Trophoblast cell (in vitro differentiated cells and primary cell): ENCODE measurements around the gene LMO4.

ENCODE experiments used
- DNase-seq, 2 donors: peaks; one replicate each; pipeline ENCODE4 v3.0.0-alpha.2; 2016
- H2AFZ ChIP-seq: 2 replicates; pipeline ENCODE4 v1.6.1; 2013; ENCODE audit warnings: low read length, moderate library complexity, mild to moderate bottlenecking; ENCODE audit not compliant: insufficient read depth, poor library complexity
- H2AK5ac ChIP-seq: 2 replicates; pipeline ENCODE4 v1.6.1; 2013; ENCODE audit warnings: mild to moderate bottlenecking, low read length
- H2BK120ac ChIP-seq: 2 replicates; pipeline ENCODE4 v1.6.1; 2013; ENCODE audit warnings: low read length, mild to moderate bottlenecking, moderate library complexity; ENCODE audit not compliant: insufficient read depth, poor library complexity
- H2BK12ac ChIP-seq: 2 replicates; pipeline ENCODE4 v1.6.1; 2013; ENCODE audit warnings: mild to moderate bottlenecking, low read length, moderate library complexity
- H2BK5ac ChIP-seq: 2 replicates; pipeline ENCODE4 v1.6.1; 2013; ENCODE audit warnings: low read length, low read depth, moderate library complexity, mild to moderate bottlenecking; ENCODE audit not compliant: poor library complexity
- H3K14ac ChIP-seq: 2 replicates; pipeline ENCODE4 v1.6.1; 2013; ENCODE audit warnings: mild to moderate bottlenecking, low read length
- H3K18ac ChIP-seq: 2 replicates; pipeline ENCODE4 v1.6.1; 2013; ENCODE audit warnings: mild to moderate bottlenecking, low read length
- H3K23ac ChIP-seq: 2 replicates; pipeline ENCODE4 v1.6.1; 2013; ENCODE audit warnings: low read length
- H3K27ac ChIP-seq: 2 replicates; pipeline ENCODE4 v1.5.1; 2013; ENCODE audit warnings: low read depth, mild to moderate bottlenecking, inconsistent platforms, low read length, moderate library complexity
- H3K27me3 ChIP-seq: 2 replicates; pipeline ENCODE4 v1.6.1; 2013; ENCODE audit warnings: inconsistent platforms, mild to moderate bottlenecking, low read length, moderate library complexity; ENCODE audit not compliant: insufficient read depth
- H3K36me3 ChIP-seq, 2 experiments: 1 replicate in 1 of 2; 2 replicates in 1 of 2; pipeline ENCODE4 v1.6.1; 2013; ENCODE audit warnings: low read length in 2 of 2, mild to moderate bottlenecking in 2 of 2, moderate library complexity in 1 of 2; ENCODE audit not compliant: insufficient read depth in 2 of 2, control insufficient read depth in 1 of 2
- H3K4ac ChIP-seq: 2 replicates; pipeline ENCODE4 v1.6.1; 2013; ENCODE audit warnings: low read depth, mild to moderate bottlenecking, low read length, moderate library complexity
- H3K4me1 ChIP-seq, 2 experiments: 1 replicate in 1 of 2; 2 replicates in 1 of 2; pipeline ENCODE4 v1.6.1; 2013; ENCODE audit warnings: low read length in 2 of 2, mild to moderate bottlenecking in 2 of 2, moderate library complexity in 1 of 2; ENCODE audit not compliant: insufficient read depth in 2 of 2, control insufficient read depth in 1 of 2
- H3K4me2 ChIP-seq: 2 replicates; pipeline ENCODE4 v1.6.1; 2013; ENCODE audit warnings: inconsistent platforms, mild to moderate bottlenecking, low read length, moderate library complexity
- H3K4me3 ChIP-seq: 2 replicates; pipeline ENCODE4 v1.5.1; 2013; ENCODE audit warnings: mild to moderate bottlenecking, low read depth, low read length, inconsistent platforms
- H3K79me1 ChIP-seq: one replicate; pipeline ENCODE4 v1.6.1; 2013; ENCODE audit warnings: low read length
- H3K79me2 ChIP-seq: 2 replicates; pipeline ENCODE4 v1.6.1; 2013; ENCODE audit warnings: low read length, mild to moderate bottlenecking; ENCODE audit not compliant: control insufficient read depth, insufficient read depth, poor library complexity
- H3K9ac ChIP-seq: 2 replicates; pipeline ENCODE4 v1.6.1; 2013; ENCODE audit warnings: mild to moderate bottlenecking, low read length
- H3K9me3 ChIP-seq: 2 replicates; pipeline ENCODE4 v1.6.1; 2013; ENCODE audit warnings: low read depth, mild to moderate bottlenecking, control low read depth, inconsistent platforms, low read length; ENCODE audit not compliant: insufficient read depth
- H4K12ac ChIP-seq: 2 replicates; pipeline ENCODE4 v1.6.1; 2013; ENCODE audit warnings: low read depth, mild to moderate bottlenecking, low read length, moderate library complexity
- H4K8ac ChIP-seq: 2 replicates; pipeline ENCODE4 v1.6.1; 2013; ENCODE audit warnings: low read depth, mild to moderate bottlenecking, low read length, moderate library complexity
- H4K91ac ChIP-seq: one replicate; pipeline ENCODE4 v1.6.1; 2013; ENCODE audit warnings: low read depth, mild to moderate bottlenecking, low read length, moderate library complexity
- WGBS: extraction: QIAGEN DNeasy Blood & Tissue Kit; methylation state at CpG from one replicate; pipeline ENCODE4 v1.1.7; 2013; ENCODE audit warnings: missing lambda C conversion rate; ENCODE audit not compliant: insufficient read length, insufficient coverage; ENCODE audit errors: extremely low coverage; 5-methylcytosine and 5-hydroxymethylcytosine counted together

The LMO4 gene

GRCh38 chr1:87331365-87332241 is 2.9 kb downstream of the LMO4 start:
- no peak overlapping the region for H2AFZ ChIP-seq
- H3K23ac ChIP-seq, result no peak overlapping the region
- H2BK120ac ChIP-seq, result peak overlapping the region; percentile 56
- peak overlapping the region; percentile 86 for H4K8ac ChIP-seq
- no peaks in the 10 kb centered on the region for H3K9me3 ChIP-seq
- peak overlapping the region; percentile 95 for H3K27ac ChIP-seq
- H3K4me1 ChIP-seq, result peaks cover 12 to 15% of the 10 kb centered on the region in 2 experiments
- peaks cover 8% of the 10 kb centered on the region in 2 experiments for H3K36me3 ChIP-seq
- H3K18ac ChIP-seq, result peak overlapping the region; percentile 93
- H3K4me3 ChIP-seq, result peak overlapping the region; percentile 80
- H2AK5ac ChIP-seq, result no peak overlapping the region
- H3K9ac ChIP-seq, result peak overlapping the region; percentile 88
- peak overlapping the region; percentile 87 for H4K91ac ChIP-seq
- peak overlapping the region; percentile 54 for H2BK12ac ChIP-seq
- peak overlapping the region; percentile 86 for H3K4me2 ChIP-seq
- H2BK5ac ChIP-seq, result peak overlapping the region; percentile 93
- peaks cover 31% of the 10 kb centered on the region for H3K79me1 ChIP-seq
- DNase-seq, result peak; percentile 13 to 38
- peak overlapping the region; percentile 64 for H3K4ac ChIP-seq
- peak overlapping the region; percentile 77 for H3K14ac ChIP-seq
- WGBS, result no CpG with 5 or more reads among the region's 65 CpGs
- no peaks in the 10 kb centered on the region for H3K27me3 ChIP-seq
- H4K12ac ChIP-seq, result no peak overlapping the region
- peaks cover 17% of the 10 kb centered on the region for H3K79me2 ChIP-seq

GRCh38 chr1:87333692-87334347 is 5.1 kb downstream of the LMO4 start:
- H3K27ac ChIP-seq, result peak overlapping the region; percentile 7
- H3K4ac ChIP-seq, result peak overlapping the region; percentile 58
- no peaks in the 10 kb centered on the region for H3K27me3 ChIP-seq
- H2AFZ ChIP-seq, result no peak overlapping the region
- H3K79me1 ChIP-seq, result peaks cover 23% of the 10 kb centered on the region
- H3K9ac ChIP-seq, result no peak overlapping the region
- no peak for DNase-seq
- H3K14ac ChIP-seq, result peak overlapping the region; percentile 16
- no peaks in the 10 kb centered on the region for H3K9me3 ChIP-seq
- no peak overlapping the region for H2BK12ac ChIP-seq
- no CpG with 5 or more reads among the region's 10 CpGs for WGBS
- H3K4me2 ChIP-seq, result peak overlapping the region; percentile 46
- H2AK5ac ChIP-seq, result peak overlapping the region; percentile 15
- no peak overlapping the region for H3K4me3 ChIP-seq
- peaks cover 12 to 15% of the 10 kb centered on the region in 2 experiments for H3K4me1 ChIP-seq
- no peak overlapping the region for H3K23ac ChIP-seq
- peak overlapping the region; percentile 82 for H2BK120ac ChIP-seq
- H3K79me2 ChIP-seq, result peaks cover 17% of the 10 kb centered on the region
- peak overlapping the region; percentile 68 for H2BK5ac ChIP-seq
- H4K12ac ChIP-seq, result no peak overlapping the region
- H4K8ac ChIP-seq, result no peak overlapping the region
- no peak overlapping the region for H3K18ac ChIP-seq
- peak overlapping the region; percentile 34 for H4K91ac ChIP-seq
- peaks cover 11 to 15% of the 10 kb centered on the region in 2 experiments for H3K36me3 ChIP-seq

GRCh38 chr1:87334351-87335174 is 5.9 kb downstream of the LMO4 start:
- peak overlapping the region; percentile 51 for H3K4me3 ChIP-seq
- H3K4ac ChIP-seq, result peak overlapping the region; percentile 58
- peak overlapping the region; percentile 15 for H2AK5ac ChIP-seq
- WGBS, result no CpG with 5 or more reads among the region's 28 CpGs
- H3K36me3 ChIP-seq, result peaks cover 13 to 19% of the 10 kb centered on the region in 2 experiments
- peak in 1 of 2 donors; percentile 36 for DNase-seq
- peak overlapping the region; percentile 79 for H2BK12ac ChIP-seq
- H3K27me3 ChIP-seq, result no peaks in the 10 kb centered on the region
- H3K79me2 ChIP-seq, result peaks cover 13% of the 10 kb centered on the region
- peaks cover 18% of the 10 kb centered on the region for H3K79me1 ChIP-seq
- peak overlapping the region; percentile 82 for H2BK120ac ChIP-seq
- peak overlapping the region; percentile 74 for H4K8ac ChIP-seq
- H3K4me2 ChIP-seq, result peak overlapping the region; percentile 46
- H4K91ac ChIP-seq, result peak overlapping the region; percentile 85
- H3K9ac ChIP-seq, result no peak overlapping the region
- no peak overlapping the region for H3K23ac ChIP-seq
- H2BK5ac ChIP-seq, result peak overlapping the region; percentile 68
- H3K4me1 ChIP-seq, result peaks cover 12 to 15% of the 10 kb centered on the region in 2 experiments
- H3K18ac ChIP-seq, result peak overlapping the region; percentile 81
- no peak overlapping the region for H4K12ac ChIP-seq
- peak overlapping the region; percentile 46 for H3K27ac ChIP-seq
- peak overlapping the region; percentile 39 for H2AFZ ChIP-seq
- peak overlapping the region; percentile 58 for H3K14ac ChIP-seq
- H3K9me3 ChIP-seq, result no peaks in the 10 kb centered on the region
